ENCODE results near the gene JKAMP.

DNA sequence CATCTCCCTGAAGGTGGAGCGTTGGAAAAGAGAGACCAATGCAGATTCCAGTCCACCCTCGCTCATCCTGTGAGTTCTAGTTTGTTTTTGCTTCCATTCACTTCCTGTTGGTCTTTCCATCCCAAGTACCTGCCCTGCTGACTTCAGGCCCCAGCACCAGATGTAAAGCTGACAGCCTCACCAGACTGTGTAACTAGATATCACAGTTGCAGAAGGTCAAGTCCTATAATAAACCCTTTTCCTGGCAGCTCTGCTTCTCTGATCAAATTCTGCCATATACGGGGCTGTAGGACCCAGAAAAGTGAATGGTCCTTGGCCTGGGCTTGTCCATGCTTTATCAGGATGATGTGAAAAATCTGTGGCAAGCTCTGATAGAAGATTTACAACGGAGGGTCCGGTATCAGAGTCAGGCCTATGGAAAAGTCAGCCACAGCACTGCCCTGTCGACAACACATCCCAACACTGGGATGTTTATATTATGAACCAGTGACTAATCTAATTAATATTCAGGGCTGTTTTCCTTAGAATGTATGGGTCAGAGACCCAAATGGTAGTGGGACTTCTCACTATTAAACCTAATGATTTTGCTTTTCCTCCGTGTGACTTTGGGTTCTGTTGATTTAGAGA, 50.2 kb downstream of the JKAMP start:
- TF ChIP-seq CTCF (IDR thresholded peaks at IDR 0.05) (no peak), EP300 (IDR thresholded peaks at IDR 0.05) (no peak)
